GM23338 (cell line): ENCODE results near the gene HTRA1.

Experiments
- CREB1 ChIP-seq: fragments of 250-450 bp; sonication (Bioruptor Pico); IDR thresholded peaks from 2 replicates; pipeline ENCODE4 v1.5.0; 2020; ENCODE audit warnings: low read depth, mild to moderate bottlenecking, moderate library complexity
- EZH2 ChIP-seq: fragments of 200-600 bp; sonication (generic); IDR thresholded peaks from one replicate; pipeline ENCODE4 v1.8.0; 2017; ENCODE audit warnings: antibody characterized with exemption, mild to moderate bottlenecking, low read depth; ENCODE audit not compliant: unreplicated experiment
- EZH2phosphoT487 ChIP-seq: fragments of 200-600 bp; sonication (generic); IDR thresholded peaks from one replicate; pipeline ENCODE4 v1.8.1; 2018; ENCODE audit warnings: antibody characterized with exemption; ENCODE audit not compliant: unreplicated experiment
- JUNB ChIP-seq: IDR thresholded peaks from one replicate; pipeline ENCODE4 v1.6.1; 2016; ENCODE audit warnings: antibody characterized with exemption; ENCODE audit not compliant: unreplicated experiment
- POLR2AphosphoS5 ChIP-seq: IDR thresholded peaks from 2 replicates; pipeline ENCODE4 v1.6.1; 2016; ENCODE audit warnings: antibody characterized with exemption, low read depth
- STAT1 ChIP-seq: IDR thresholded peaks from one replicate; pipeline ENCODE4 v1.6.1; 2016; ENCODE audit warnings: antibody characterized with exemption; ENCODE audit not compliant: unreplicated experiment
- TF ChIP-seq, protein P1 (sequence below), 2 experiments: fragments of 200-600 bp in 1 of 2; sonication (generic) in 1 of 2; conservative IDR thresholded peaks; 2 replicates each; pipeline versions ENCODE4 v1.5.1 to v1.6.1; 2016 to 2017; ENCODE audit warnings: antibody characterized with exemption in 2 of 2, low read depth in 2 of 2, mild to moderate bottlenecking in 2 of 2, moderate library complexity in 1 of 2
- TF ChIP-seq, protein P2 (sequence below): fragments of 250-450 bp; sonication (Bioruptor Pico); IDR thresholded peaks from 2 replicates; pipeline ENCODE4 v1.5.0; 2020; ENCODE audit warnings: mild to moderate bottlenecking, moderate library complexity
- TF ChIP-seq, protein P3 (sequence below): IDR thresholded peaks from one replicate; pipeline ENCODE4 v1.6.1; 2018; ENCODE audit warnings: antibody characterized with exemption; ENCODE audit not compliant: unreplicated experiment
- TF ChIP-seq, protein P4 (sequence below): IDR thresholded peaks from 2 replicates; pipeline ENCODE4 v1.6.1; 2016; ENCODE audit warnings: antibody characterized with exemption

DNA sequence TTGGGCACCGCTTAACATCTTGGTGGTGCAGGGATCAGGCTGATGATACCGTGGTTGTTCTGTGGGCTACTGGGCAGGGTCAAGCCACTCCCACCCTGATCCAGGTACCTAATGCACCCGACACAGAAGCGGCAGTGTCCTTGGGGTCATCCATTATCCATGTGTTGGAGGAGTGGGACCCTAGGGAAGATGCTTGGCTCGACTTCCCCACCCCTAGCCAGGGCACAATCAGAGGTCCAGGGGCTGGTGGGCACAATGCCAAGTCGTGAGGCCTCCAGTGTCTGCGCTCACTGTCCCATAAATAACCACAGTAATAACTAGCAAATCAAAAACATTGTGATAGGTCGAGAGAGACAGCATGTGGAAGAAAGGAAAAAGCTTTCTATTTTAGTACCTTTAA, 37.7 kb downstream of the HTRA1 start:
- TF ChIP-seq EZH2phosphoT487 (no peak), EZH2 (no peak), CREB1 (CRISPR knock-in tag) (no peak), POLR2AphosphoS5 (no peak), JUNB (no peak), STAT1 (no peak)
- TF ChIP-seq, protein P1, sequence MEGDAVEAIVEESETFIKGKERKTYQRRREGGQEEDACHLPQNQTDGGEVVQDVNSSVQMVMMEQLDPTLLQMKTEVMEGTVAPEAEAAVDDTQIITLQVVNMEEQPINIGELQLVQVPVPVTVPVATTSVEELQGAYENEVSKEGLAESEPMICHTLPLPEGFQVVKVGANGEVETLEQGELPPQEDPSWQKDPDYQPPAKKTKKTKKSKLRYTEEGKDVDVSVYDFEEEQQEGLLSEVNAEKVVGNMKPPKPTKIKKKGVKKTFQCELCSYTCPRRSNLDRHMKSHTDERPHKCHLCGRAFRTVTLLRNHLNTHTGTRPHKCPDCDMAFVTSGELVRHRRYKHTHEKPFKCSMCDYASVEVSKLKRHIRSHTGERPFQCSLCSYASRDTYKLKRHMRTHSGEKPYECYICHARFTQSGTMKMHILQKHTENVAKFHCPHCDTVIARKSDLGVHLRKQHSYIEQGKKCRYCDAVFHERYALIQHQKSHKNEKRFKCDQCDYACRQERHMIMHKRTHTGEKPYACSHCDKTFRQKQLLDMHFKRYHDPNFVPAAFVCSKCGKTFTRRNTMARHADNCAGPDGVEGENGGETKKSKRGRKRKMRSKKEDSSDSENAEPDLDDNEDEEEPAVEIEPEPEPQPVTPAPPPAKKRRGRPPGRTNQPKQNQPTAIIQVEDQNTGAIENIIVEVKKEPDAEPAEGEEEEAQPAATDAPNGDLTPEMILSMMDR (conservative IDR thresholded peaks at IDR 0.05; ENCODE audit: low read depth in 2 of 2) = no peak
- TF ChIP-seq, protein P2, sequence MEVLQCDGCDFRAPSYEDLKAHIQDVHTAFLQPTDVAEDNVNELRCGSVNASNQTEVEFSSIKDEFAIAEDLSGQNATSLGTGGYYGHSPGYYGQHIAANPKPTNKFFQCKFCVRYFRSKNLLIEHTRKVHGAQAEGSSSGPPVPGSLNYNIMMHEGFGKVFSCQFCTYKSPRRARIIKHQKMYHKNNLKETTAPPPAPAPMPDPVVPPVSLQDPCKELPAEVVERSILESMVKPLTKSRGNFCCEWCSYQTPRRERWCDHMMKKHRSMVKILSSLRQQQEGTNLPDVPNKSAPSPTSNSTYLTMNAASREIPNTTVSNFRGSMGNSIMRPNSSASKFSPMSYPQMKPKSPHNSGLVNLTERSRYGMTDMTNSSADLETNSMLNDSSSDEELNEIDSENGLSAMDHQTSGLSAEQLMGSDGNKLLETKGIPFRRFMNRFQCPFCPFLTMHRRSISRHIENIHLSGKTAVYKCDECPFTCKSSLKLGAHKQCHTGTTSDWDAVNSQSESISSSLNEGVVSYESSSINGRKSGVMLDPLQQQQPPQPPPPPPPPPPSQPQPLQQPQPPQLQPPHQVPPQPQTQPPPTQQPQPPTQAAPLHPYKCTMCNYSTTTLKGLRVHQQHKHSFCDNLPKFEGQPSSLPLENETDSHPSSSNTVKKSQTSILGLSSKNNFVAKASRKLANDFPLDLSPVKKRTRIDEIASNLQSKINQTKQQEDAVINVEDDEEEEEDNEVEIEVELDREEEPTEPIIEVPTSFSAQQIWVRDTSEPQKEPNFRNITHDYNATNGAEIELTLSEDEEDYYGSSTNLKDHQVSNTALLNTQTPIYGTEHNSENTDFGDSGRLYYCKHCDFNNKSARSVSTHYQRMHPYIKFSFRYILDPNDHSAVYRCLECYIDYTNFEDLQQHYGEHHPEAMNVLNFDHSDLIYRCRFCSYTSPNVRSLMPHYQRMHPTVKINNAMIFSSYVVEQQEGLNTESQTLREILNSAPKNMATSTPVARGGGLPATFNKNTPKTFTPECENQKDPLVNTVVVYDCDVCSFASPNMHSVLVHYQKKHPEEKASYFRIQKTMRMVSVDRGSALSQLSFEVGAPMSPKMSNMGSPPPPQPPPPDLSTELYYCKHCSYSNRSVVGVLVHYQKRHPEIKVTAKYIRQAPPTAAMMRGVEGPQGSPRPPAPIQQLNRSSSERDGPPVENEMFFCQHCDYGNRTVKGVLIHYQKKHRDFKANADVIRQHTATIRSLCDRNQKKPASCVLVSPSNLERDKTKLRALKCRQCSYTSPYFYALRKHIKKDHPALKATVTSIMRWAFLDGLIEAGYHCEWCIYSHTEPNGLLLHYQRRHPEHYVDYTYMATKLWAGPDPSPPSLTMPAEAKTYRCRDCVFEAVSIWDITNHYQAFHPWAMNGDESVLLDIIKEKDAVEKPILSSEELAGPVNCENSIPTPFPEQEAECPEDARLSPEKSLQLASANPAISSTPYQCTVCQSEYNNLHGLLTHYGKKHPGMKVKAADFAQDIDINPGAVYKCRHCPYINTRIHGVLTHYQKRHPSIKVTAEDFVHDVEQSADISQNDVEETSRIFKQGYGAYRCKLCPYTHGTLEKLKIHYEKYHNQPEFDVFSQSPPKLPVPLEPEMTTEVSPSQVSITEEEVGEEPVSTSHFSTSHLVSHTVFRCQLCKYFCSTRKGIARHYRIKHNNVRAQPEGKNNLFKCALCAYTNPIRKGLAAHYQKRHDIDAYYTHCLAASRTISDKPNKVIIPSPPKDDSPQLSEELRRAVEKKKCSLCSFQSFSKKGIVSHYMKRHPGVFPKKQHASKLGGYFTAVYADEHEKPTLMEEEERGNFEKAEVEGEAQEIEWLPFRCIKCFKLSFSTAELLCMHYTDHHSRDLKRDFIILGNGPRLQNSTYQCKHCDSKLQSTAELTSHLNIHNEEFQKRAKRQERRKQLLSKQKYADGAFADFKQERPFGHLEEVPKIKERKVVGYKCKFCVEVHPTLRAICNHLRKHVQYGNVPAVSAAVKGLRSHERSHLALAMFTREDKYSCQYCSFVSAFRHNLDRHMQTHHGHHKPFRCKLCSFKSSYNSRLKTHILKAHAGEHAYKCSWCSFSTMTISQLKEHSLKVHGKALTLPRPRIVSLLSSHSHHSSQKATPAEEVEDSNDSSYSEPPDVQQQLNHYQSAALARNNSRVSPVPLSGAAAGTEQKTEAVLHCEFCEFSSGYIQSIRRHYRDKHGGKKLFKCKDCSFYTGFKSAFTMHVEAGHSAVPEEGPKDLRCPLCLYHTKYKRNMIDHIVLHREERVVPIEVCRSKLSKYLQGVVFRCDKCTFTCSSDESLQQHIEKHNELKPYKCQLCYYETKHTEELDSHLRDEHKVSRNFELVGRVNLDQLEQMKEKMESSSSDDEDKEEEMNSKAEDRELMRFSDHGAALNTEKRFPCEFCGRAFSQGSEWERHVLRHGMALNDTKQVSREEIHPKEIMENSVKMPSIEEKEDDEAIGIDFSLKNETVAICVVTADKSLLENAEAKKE (CRISPR knock-in tag) = no peak
- TF ChIP-seq, protein P3, sequence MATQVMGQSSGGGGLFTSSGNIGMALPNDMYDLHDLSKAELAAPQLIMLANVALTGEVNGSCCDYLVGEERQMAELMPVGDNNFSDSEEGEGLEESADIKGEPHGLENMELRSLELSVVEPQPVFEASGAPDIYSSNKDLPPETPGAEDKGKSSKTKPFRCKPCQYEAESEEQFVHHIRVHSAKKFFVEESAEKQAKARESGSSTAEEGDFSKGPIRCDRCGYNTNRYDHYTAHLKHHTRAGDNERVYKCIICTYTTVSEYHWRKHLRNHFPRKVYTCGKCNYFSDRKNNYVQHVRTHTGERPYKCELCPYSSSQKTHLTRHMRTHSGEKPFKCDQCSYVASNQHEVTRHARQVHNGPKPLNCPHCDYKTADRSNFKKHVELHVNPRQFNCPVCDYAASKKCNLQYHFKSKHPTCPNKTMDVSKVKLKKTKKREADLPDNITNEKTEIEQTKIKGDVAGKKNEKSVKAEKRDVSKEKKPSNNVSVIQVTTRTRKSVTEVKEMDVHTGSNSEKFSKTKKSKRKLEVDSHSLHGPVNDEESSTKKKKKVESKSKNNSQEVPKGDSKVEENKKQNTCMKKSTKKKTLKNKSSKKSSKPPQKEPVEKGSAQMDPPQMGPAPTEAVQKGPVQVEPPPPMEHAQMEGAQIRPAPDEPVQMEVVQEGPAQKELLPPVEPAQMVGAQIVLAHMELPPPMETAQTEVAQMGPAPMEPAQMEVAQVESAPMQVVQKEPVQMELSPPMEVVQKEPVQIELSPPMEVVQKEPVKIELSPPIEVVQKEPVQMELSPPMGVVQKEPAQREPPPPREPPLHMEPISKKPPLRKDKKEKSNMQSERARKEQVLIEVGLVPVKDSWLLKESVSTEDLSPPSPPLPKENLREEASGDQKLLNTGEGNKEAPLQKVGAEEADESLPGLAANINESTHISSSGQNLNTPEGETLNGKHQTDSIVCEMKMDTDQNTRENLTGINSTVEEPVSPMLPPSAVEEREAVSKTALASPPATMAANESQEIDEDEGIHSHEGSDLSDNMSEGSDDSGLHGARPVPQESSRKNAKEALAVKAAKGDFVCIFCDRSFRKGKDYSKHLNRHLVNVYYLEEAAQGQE = no peak
- TF ChIP-seq, protein P4, sequence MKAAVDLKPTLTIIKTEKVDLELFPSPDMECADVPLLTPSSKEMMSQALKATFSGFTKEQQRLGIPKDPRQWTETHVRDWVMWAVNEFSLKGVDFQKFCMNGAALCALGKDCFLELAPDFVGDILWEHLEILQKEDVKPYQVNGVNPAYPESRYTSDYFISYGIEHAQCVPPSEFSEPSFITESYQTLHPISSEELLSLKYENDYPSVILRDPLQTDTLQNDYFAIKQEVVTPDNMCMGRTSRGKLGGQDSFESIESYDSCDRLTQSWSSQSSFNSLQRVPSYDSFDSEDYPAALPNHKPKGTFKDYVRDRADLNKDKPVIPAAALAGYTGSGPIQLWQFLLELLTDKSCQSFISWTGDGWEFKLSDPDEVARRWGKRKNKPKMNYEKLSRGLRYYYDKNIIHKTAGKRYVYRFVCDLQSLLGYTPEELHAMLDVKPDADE = no peak
